Measurements from ENCODE around the gene ARSH. TPM values are rescaled to one million over a fixed set of nuclear protein-coding genes. Genes with fewer than 3 reads are reported as not detected.

Gene ARSH
- total and polyA plus RNA-seq, 9 of the 15 experiments (the other 6 are each of a cell fraction or from before 2014, with no cell fraction given), result not detected

GRCh38 chrX:2972391-2972790 is 34.0 kb upstream of the ARSH start (continued):
- no peak for TF ChIP-seq CREB5 (CRISPR knock-in tag; IDR thresholded peaks at IDR 0.05)

GRCh38 chrX:2974961-2975360 is 31.4 kb upstream of the ARSH start:
- H4K20me1 ChIP-seq (replicated peaks; ENCODE audit: control insufficient read depth, insufficient read depth, low read length), result no peaks in the 10 kb centered on the region
- no peaks in the 10 kb centered on the region for H3K36me3 ChIP-seq (ENCODE audit: control insufficient read depth, insufficient read depth, low read length)
- H3K4me3 ChIP-seq, result no peak overlapping the region
- DNase-seq (ENCODE audit: extremely low read depth in 1 of 4, low spot score in 3 of 4) (no peak), ATAC-seq (no peak), FAIRE-seq (no peak)
- H2AFZ ChIP-seq (ENCODE audit: low read depth, low read length), result no peak overlapping the region
- ChIA-PET POLR2A (no interaction called here), CTCF (ENCODE audit: low intra/inter-chr PET ratio) (no interaction called here)
- in situ Hi-C loops (cut with MboI), result no loop called here
- no peak overlapping the region for H3K4me2 ChIP-seq (ENCODE audit: insufficient read depth, low read length)
- H3K9ac ChIP-seq (ENCODE audit: insufficient read depth in 1 of 2, low read depth in 2 of 2, low read length in 2 of 2), result no peak overlapping the region
- no TSS peak for BruUV-seq (replicated peaks)
- H3K4me1 ChIP-seq (replicated peaks in 1 of 2; ENCODE audit: control insufficient read depth in 2 of 2, insufficient read depth in 2 of 2, low read length in 2 of 2), result no peaks in the 10 kb centered on the region
- WGBS (ENCODE audit: insufficient coverage, low coverage, missing lambda C conversion rate), result 0% methylated on average over 1 of the region's 1 CpG
- intact Hi-C loops (cut with micrococcal nuclease), result no loop called here
- H3K27me3 ChIP-seq (ENCODE audit: control insufficient read depth in 2 of 2, insufficient read depth in 2 of 2, low read length in 2 of 2), result peaks cover 0 to 13% of the 10 kb centered on the region in 2 experiments; a peak in 2 of 5 replicates
- TF ChIP-seq, protein P1, sequence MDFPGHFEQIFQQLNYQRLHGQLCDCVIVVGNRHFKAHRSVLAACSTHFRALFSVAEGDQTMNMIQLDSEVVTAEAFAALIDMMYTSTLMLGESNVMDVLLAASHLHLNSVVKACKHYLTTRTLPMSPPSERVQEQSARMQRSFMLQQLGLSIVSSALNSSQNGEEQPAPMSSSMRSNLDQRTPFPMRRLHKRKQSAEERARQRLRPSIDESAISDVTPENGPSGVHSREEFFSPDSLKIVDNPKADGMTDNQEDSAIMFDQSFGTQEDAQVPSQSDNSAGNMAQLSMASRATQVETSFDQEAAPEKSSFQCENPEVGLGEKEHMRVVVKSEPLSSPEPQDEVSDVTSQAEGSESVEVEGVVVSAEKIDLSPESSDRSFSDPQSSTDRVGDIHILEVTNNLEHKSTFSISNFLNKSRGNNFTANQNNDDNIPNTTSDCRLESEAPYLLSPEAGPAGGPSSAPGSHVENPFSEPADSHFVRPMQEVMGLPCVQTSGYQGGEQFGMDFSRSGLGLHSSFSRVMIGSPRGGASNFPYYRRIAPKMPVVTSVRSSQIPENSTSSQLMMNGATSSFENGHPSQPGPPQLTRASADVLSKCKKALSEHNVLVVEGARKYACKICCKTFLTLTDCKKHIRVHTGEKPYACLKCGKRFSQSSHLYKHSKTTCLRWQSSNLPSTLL (IDR thresholded peaks at IDR 0.05), result no peak
- TF ChIP-seq RBM25 (IDR thresholded peaks at IDR 0.05; ENCODE audit: low read depth, low read length, severe bottlenecking) (no peak), ZKSCAN3 (CRISPR knock-in tag; IDR thresholded peaks at IDR 0.05) (no peak), VEZF1 (CRISPR knock-in tag; IDR thresholded peaks at IDR 0.05) (no peak), GTF2F1 (IDR thresholded peaks at IDR 0.05; ENCODE audit: low read depth, low read length) (no peak), MITF (IDR thresholded peaks at IDR 0.05) (no peak), NR4A1 (CRISPR knock-in tag; IDR thresholded peaks at IDR 0.05) (no peak), NR4A1 (tag; IDR thresholded peaks at IDR 0.05) (no peak), ZNF785 (CRISPR knock-in tag; IDR thresholded peaks at IDR 0.05) (no peak), ZNF175 (CRISPR knock-in tag; IDR thresholded peaks at IDR 0.05; ENCODE audit: low read depth) (no peak), ZNF143 (CRISPR knock-in tag; IDR thresholded peaks at IDR 0.05) (no peak)
- TF ChIP-seq, protein P2, sequence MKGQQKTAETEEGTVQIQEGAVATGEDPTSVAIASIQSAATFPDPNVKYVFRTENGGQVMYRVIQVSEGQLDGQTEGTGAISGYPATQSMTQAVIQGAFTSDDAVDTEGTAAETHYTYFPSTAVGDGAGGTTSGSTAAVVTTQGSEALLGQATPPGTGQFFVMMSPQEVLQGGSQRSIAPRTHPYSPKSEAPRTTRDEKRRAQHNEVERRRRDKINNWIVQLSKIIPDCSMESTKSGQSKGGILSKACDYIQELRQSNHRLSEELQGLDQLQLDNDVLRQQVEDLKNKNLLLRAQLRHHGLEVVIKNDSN (CRISPR knock-in tag; IDR thresholded peaks at IDR 0.05), result no peak
- no peaks in the 10 kb centered on the region for H3K79me2 ChIP-seq (ENCODE audit: control insufficient read depth, insufficient read depth, low read length)
- H3K9me3 ChIP-seq (replicated peaks; ENCODE audit: control insufficient read depth, insufficient read depth, low read depth, low read length), result no peaks in the 10 kb centered on the region; the same call in 1 of the 2 replicates
- no peaks in the 10 kb centered on the region for H3K9me1 ChIP-seq (ENCODE audit: control insufficient read depth, insufficient read depth, low read length)
- H3K27ac ChIP-seq (ENCODE audit: extremely low read depth, low read depth, low read length), result no peak overlapping the region

All from K562 (cell line).